Erythroblast (primary cell): ENCODE results near the gene PTTG1IP2.
"Not testable (repeated sequence)": the region's sequence is repeated elsewhere in the genome, so short reads cannot be mapped to it uniquely, and the experiment has no call there.

Experiments used
- DNase-seq, 2 experiments: peaks; one replicate each; lab custom pipeline; 2025; lab: John Stamatoyannopoulos, UW
- GATA1 ChIP-seq: IDR thresholded peaks from 2 replicates; pipeline ENCODE4 v1.6.1; 2011; ENCODE audit warnings: low read depth, mild to moderate bottlenecking, control low read depth, low read length, moderate library complexity
- POLR2A ChIP-seq: IDR thresholded peaks from 2 replicates; pipeline ENCODE4 v1.6.1; 2011; ENCODE audit warnings: mild to moderate bottlenecking, low read length

The PTTG1IP2 gene

GRCh38 chr7:90461219-90461618 is 8.2 kb upstream of the PTTG1IP2 start:
- DNase-seq: no peak
- TF ChIP-seq GATA1 (no peak), POLR2A (no peak)

- DNase-seq: not testable (repeated sequence)
Observed at GRCh38 chr7:90463151-90463628, 6.2 kb upstream of the PTTG1IP2 start.

- TF ChIP-seq POLR2A (no peak), GATA1 (no peak)
- DNase-seq: no peak
Observed at GRCh38 chr7:90465816-90466215, 3.6 kb upstream of the PTTG1IP2 start.

- no peak for DNase-seq
- TF ChIP-seq GATA1 (no peak), POLR2A (no peak)
Observed at GRCh38 chr7:90472805-90473540, 3.5 kb downstream of the PTTG1IP2 start.

GRCh38 chr7:90473814-90474213 is 4.4 kb downstream of the PTTG1IP2 start:
- TF ChIP-seq GATA1: no peak
- no peak for TF ChIP-seq POLR2A
- no peak for DNase-seq

- DNase-seq: no peak
Observed at GRCh38 chr7:90474284-90475210, 5.1 kb downstream of the PTTG1IP2 start.

GRCh38 chr7:90483251-90483650 is 13.8 kb downstream of the PTTG1IP2 start:
- no peak for DNase-seq
- TF ChIP-seq GATA1 (no peak), POLR2A (no peak)

More at GRCh38 chr7:90474284-90475210, 5.1 kb downstream of the PTTG1IP2 start:
- TF ChIP-seq GATA1: no peak
- TF ChIP-seq POLR2A: no peak

GRCh38 chr7:90484706-90485105 is 15.3 kb downstream of the PTTG1IP2 start:
- TF ChIP-seq GATA1 (no peak), POLR2A (no peak)
- no peak for DNase-seq

- no peak for TF ChIP-seq POLR2A
- TF ChIP-seq GATA1: no peak
- DNase-seq: peak in 1 of 2 experiments; percentile 29
Observed at GRCh38 chr7:90485734-90486316, 16.4 kb downstream of the PTTG1IP2 start.

- TF ChIP-seq GATA1 (no peak), POLR2A (no peak)
- DNase-seq: no peak
Observed at GRCh38 chr7:90487808-90488207, 18.4 kb downstream of the PTTG1IP2 start.

- DNase-seq: no peak
- TF ChIP-seq GATA1 (no peak), POLR2A (no peak)
Observed at GRCh38 chr7:90488220-90488619, 18.8 kb downstream of the PTTG1IP2 start.

- no peak for TF ChIP-seq POLR2A
- TF ChIP-seq GATA1: no peak
- DNase-seq: no peak
Observed at GRCh38 chr7:90492250-90492649, 22.8 kb downstream of the PTTG1IP2 start.

GRCh38 chr7:90495241-90495640 is 25.8 kb downstream of the PTTG1IP2 start:
- no peak for DNase-seq
- no peak for TF ChIP-seq GATA1

- TF ChIP-seq GATA1 (no peak), POLR2A (no peak)
- no peak for DNase-seq
Observed at GRCh38 chr7:90502539-90502938, 33.1 kb downstream of the PTTG1IP2 start.
